Transverse colon (tissue), 4 donors: ENCODE data around the gene BST1. TPM values are rescaled to one million over a fixed set of nuclear protein-coding genes. Genes with fewer than 3 reads are reported as not detected.
A peak's percentile ranks its signal among the peaks of the same experiment; 100 is the strongest.

Experiments used
- DNase-seq: peaks from one replicate; pipeline ENCODE4 v3.0.0-alpha.2; 2019
- H3K27ac ChIP-seq, 4 donors: fragments of 200-600 bp; sonication (generic); 2 replicates each; pipeline ENCODE4 v1.5.1; 2016 to 2018; ENCODE audit warnings: inconsistent platforms in 4 of 4
- H3K27me3 ChIP-seq: fragments of 200-600 bp; sonication (generic); 2 replicates; pipeline ENCODE4 v1.5.1; 2017; ENCODE audit warnings: inconsistent platforms
- H3K36me3 ChIP-seq, 4 donors: fragments of 200-600 bp; sonication (generic); 2 replicates each; pipeline ENCODE4 v1.5.1; 2017 to 2019; ENCODE audit warnings: inconsistent platforms in 4 of 4
- H3K4me1 ChIP-seq, 4 donors: fragments of 200-600 bp; sonication (generic); 2 replicates each; pipeline ENCODE4 v1.5.1; 2017 to 2020; ENCODE audit warnings: inconsistent platforms in 4 of 4
- H3K4me3 ChIP-seq, 4 donors: fragments of 200-600 bp; sonication (generic); 1 replicate in 1 of 4; 2 replicates in 3 of 4; pipeline versions ENCODE4 v1.5.1 to v1.6.1; 2017 to 2019; ENCODE audit warnings: inconsistent platforms in 4 of 4
- H3K9me3 ChIP-seq, 2 donors: fragments of 200-600 bp; sonication (generic); 2 replicates each; pipeline ENCODE4 v1.5.1; 2017 to 2019; ENCODE audit warnings: inconsistent platforms in 2 of 2
- CTCF ChIP-seq, 5 experiments: fragments of 200-600 bp in 3 of 5; fragments of 450-650 bp in 2 of 5; sonication (generic) in 3 of 5; IDR thresholded peaks; 1 replicate in 2 of 5; 2 replicates in 3 of 5; pipeline ENCODE4 v1.5.1; 2016 to 2017; ENCODE audit warnings: antibody characterized with exemption in 5 of 5, inconsistent platforms in 3 of 5, mild to moderate bottlenecking in 2 of 5, moderate library complexity in 1 of 5
- EP300 ChIP-seq: sonication (generic); formaldehyde crosslinking; IDR thresholded peaks from one replicate; pipeline ENCODE4 v1.6.1; 2017; ENCODE audit warnings: antibody characterized with exemption, low read depth
- POLR2A ChIP-seq: fragments of 450-650 bp; IDR thresholded peaks from one replicate; pipeline ENCODE4 v1.6.1; 2016; ENCODE audit warnings: antibody characterized with exemption, mild to moderate bottlenecking, moderate library complexity
- POLR2AphosphoS5 ChIP-seq, 3 donors: sonication (generic); formaldehyde crosslinking; IDR thresholded peaks; one replicate each; pipeline ENCODE4 v1.6.1; 2016; ENCODE audit warnings: antibody characterized with exemption in 3 of 3
- WGBS, 2 donors: methylation state at CpG; one replicate each; pipeline ENCODE4 v1.1.5; 2018; ENCODE audit warnings: low coverage in 1 of 2; 5-methylcytosine and 5-hydroxymethylcytosine counted together
- in situ Hi-C, 4 donors: fragments of 200-750 bp; cut with MboI; loops; one replicate each; pipeline versions ENCODE4 v1.15.0 to v1.15.1; 2017; ENCODE audit warnings: low sequenced_read_pairs in 3 of 4, low pct_ligation_motif_present in 1 of 4, low pct_unique_long_range_greater_than_20kb in 1 of 4
- intact Hi-C: fragments of 100-400 bp; cut with DNase I; formaldehyde crosslinking; loops from one replicate; pipeline ENCODE4 v1.15.1; 2023; ENCODE audit warnings: low total_unique reads
- total RNA-seq, 4 donors: library from RNA; depleted of rRNA; stranded (reverse); fragments of >200 nt; gene quantifications; one replicate each; pipeline ENCODE4 v1.1.0, GENCODE V29; 2016

The BST1 gene
- total RNA-seq, 4 donors from 2014 or later = 4.3 to 19.4 TPM; not detected in 2

- no peaks in the 10 kb centered on the region for H3K9me3 ChIP-seq
- WGBS, 2 donors = 86 to 99% methylated on average over 6 of the region's 6 CpGs
- no peak for DNase-seq
- peaks cover 0 to 10% (median 3%) of the 10 kb centered on the region in 4 donors for H3K4me1 ChIP-seq
- in situ Hi-C loops (no loop called here), intact Hi-C loops (no loop called here)
- no peaks in the 10 kb centered on the region for H3K36me3 ChIP-seq
- no peak for TF ChIP-seq EP300
- TF ChIP-seq POLR2AphosphoS5 (IDR thresholded peaks at IDR 0.05) = no peak
- TF ChIP-seq POLR2A = no peak
- TF ChIP-seq CTCF (IDR thresholded peaks at IDR 0.05) = no peak
- H3K27me3 ChIP-seq = no peaks in the 10 kb centered on the region
- H3K27ac ChIP-seq = no peak overlapping the region
- H3K4me3 ChIP-seq = no peak overlapping the region
Observed at GRCh38 chr4:15676899-15677298, 26.0 kb upstream of the BST1 start.

DNA sequence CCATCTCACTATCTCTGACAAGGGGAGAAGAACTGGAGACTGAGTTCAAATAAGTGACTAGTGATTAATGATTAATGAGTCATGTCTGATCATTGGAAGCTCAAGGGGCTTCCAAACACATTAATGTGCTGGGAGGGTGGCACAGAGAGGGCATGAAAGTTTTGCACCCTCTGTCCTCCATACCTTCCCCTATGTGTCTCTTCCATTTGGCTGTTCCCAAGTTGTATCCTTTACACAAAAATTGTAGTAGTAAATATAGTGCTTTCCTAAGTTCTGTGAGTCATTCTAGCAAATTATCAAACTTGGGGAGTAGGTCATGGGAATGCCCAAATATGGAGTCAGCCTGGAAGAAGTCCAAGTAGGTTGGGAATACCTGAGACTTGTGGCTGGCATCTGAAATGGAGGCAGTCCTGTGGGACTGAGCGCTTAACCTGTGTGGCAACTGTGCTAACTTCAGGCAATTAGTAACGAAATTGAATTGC is 25.3 kb upstream of the BST1 start:
- peak; percentile 39 for DNase-seq
- WGBS, 2 donors = 45 to 80% methylated on average over 2 of the region's 2 CpGs

DNA sequence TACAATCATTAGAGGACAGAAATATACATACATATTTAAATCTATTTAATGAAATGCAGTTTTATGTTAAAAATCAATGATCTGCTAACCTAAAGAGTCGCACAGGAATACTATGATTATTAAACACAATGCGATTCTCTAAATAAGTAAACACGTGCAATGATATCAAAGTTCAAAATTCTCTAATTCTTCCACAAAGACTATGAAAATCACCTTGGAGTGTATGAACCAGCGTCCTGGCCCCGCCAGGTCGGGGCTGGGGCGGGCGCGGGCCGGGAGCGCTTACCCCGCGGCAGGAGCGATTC is 21.8 kb upstream of the BST1 start:
- intact Hi-C loops = no loop called here
- Histone ChIP-seq H3K4me1 (peaks cover 4 to 24% (median 21%) of the 10 kb centered on the region in 4 donors), H3K36me3 (no peaks in the 10 kb centered on the region), H3K4me3 (peak overlapping the region; percentile 58 to 70 (median 66)), H3K27me3 (no peaks in the 10 kb centered on the region), H3K9me3 (no peaks in the 10 kb centered on the region), H3K27ac (peak overlapping the region; percentile 92 to 97 (median 94))
- no peak for TF ChIP-seq CTCF (IDR thresholded peaks at IDR 0.05)
- no peak for TF ChIP-seq EP300
- TF ChIP-seq POLR2A = no peak
- no peak for TF ChIP-seq POLR2AphosphoS5 (IDR thresholded peaks at IDR 0.05)
- 1 to 9% methylated on average over 3 to 14 of the region's 14 CpGs for WGBS, 2 donors
- DNase-seq = no peak
- in situ Hi-C loops = no loop called here

More for the DNA sequence above, 25.3 kb upstream of the BST1 start:
- no peaks in the 10 kb centered on the region for H3K27me3 ChIP-seq
- peaks cover 0 to 10% (median 6%) of the 10 kb centered on the region in 4 donors for H3K4me1 ChIP-seq
- intact Hi-C loops (no loop called here), in situ Hi-C loops (no loop called here)
- H3K9me3 ChIP-seq = no peaks in the 10 kb centered on the region
- no peak for TF ChIP-seq POLR2A
- TF ChIP-seq CTCF (IDR thresholded peaks at IDR 0.05) = no peak
- no peak for TF ChIP-seq EP300
- no peaks in the 10 kb centered on the region for H3K36me3 ChIP-seq
- H3K4me3 ChIP-seq = no peak overlapping the region
- H3K27ac ChIP-seq = no peak overlapping the region

DNA sequence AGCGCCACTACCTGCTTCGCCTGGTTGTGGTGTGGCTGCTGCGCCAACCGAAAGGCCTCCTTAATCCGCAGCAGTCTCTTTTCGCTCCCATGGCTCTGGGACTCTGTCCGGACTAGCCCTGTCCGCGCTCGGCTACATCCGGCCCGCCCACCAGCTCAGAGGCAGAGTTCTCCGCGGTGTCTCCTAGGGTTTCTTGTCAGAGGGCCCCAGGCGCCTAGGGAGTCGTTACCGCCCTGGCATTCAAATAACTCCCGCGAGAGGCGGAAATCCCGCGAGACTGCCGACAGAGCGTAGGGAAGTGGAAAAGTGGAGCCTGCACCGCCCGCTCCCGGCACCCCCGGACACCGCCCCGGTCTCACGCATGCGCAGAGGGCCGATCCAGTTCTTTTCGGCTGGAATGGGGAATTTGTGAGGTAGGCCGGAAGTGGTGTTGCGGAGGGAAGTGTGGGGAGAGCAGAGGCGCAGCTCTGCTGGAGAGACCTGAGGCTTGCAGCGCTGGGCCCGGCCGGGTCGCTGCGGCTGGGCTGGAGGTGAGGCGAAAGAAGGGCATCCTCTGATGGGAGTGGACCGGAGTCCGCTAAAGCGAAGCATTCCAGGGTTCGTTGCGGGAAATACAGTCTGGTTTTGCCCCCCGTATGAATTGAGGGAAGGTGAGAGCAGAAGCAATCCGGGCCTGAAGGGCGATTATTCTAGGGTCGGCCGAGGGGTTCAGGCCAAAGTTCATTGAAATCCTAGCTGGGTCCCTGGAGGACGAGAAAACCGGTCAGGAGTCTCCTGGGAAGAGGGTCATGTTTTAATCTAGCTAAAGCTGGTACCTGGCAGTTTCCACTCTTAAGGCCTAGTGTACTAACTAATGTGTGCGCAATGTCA is 21.3 kb upstream of the BST1 start, which contains the start of gene FAM200B:
FAM200B (plus strand) TSS at position 456 of the 870 bp plus-strand sequence. CDS start 5,151 bp downstream, outside the sequence.
- Histone ChIP-seq H3K4me1 (peaks cover 4 to 24% (median 21%) of the 10 kb centered on the region in 4 donors), H3K9me3 (no peaks in the 10 kb centered on the region), H3K36me3 (peaks cover 0 to 5% (median 0%) of the 10 kb centered on the region in 4 donors), H3K27me3 (no peaks in the 10 kb centered on the region), H3K27ac (peak within 1 kb of the TSS; percentile 92 to 97 (median 94)), H3K4me3 (peak within 1 kb of the TSS; percentile 58 to 70 (median 66))
- in situ Hi-C loops = no loop called here
- peak; percentile 79 to 92 (median 89) for TF ChIP-seq POLR2AphosphoS5 (IDR thresholded peaks at IDR 0.05)
- TF ChIP-seq CTCF (IDR thresholded peaks at IDR 0.05) = peak in 3 of 5 experiments; percentile 25 to 57 (median 49)
- no peak for TF ChIP-seq EP300
- peak; percentile 96 for TF ChIP-seq POLR2A
- intact Hi-C loops = no loop called here
- WGBS, 2 donors = 0% methylated on average over 3 to 54 of the region's 56 CpGs
- DNase-seq = peak; percentile 100
